Liver (tissue), 2 donors: Measurements from ENCODE around the gene KSR2.

Source experiments
- EGR1 ChIP-seq, 2 donors: IDR thresholded peaks; 2 replicates each; pipeline ENCODE4 v1.6.1; 2016 to 2018; ENCODE audit warnings: antibody characterized with exemption in 2 of 2, low read depth in 2 of 2
- GABPA ChIP-seq, 2 donors: IDR thresholded peaks in 1 of 2; conservative IDR thresholded peaks in 1 of 2; 2 replicates each; pipeline ENCODE4 v1.6.1; 2016; ENCODE audit warnings: antibody characterized with exemption in 2 of 2, mild to moderate bottlenecking in 1 of 2, moderate library complexity in 1 of 2
- HNF4A ChIP-seq, 2 donors: conservative IDR thresholded peaks; 2 replicates each; pipeline ENCODE4 v1.6.1; 2016; ENCODE audit warnings: antibody characterized with exemption in 2 of 2, mild to moderate bottlenecking in 2 of 2
- NR2F2 ChIP-seq: IDR thresholded peaks from 2 replicates; pipeline ENCODE4 v1.6.1; 2016; ENCODE audit warnings: antibody characterized with exemption
- SP1 ChIP-seq: IDR thresholded peaks from 2 replicates; pipeline ENCODE4 v1.6.1; 2018; ENCODE audit warnings: antibody characterized with exemption, mild to moderate bottlenecking
- TF ChIP-seq, protein P1 (sequence below): IDR thresholded peaks from 2 replicates; pipeline ENCODE4 v1.6.1; 2016; ENCODE audit warnings: antibody characterized with exemption
- TF ChIP-seq, protein P2 (sequence below): IDR thresholded peaks from 2 replicates; pipeline ENCODE4 v1.6.1; 2016; ENCODE audit warnings: antibody characterized with exemption
- TF ChIP-seq, protein P3 (sequence below): IDR thresholded peaks from 2 replicates; pipeline ENCODE4 v1.6.1; 2016; ENCODE audit warnings: antibody characterized with exemption, mild to moderate bottlenecking
- donor health status: healthy.

DNA sequence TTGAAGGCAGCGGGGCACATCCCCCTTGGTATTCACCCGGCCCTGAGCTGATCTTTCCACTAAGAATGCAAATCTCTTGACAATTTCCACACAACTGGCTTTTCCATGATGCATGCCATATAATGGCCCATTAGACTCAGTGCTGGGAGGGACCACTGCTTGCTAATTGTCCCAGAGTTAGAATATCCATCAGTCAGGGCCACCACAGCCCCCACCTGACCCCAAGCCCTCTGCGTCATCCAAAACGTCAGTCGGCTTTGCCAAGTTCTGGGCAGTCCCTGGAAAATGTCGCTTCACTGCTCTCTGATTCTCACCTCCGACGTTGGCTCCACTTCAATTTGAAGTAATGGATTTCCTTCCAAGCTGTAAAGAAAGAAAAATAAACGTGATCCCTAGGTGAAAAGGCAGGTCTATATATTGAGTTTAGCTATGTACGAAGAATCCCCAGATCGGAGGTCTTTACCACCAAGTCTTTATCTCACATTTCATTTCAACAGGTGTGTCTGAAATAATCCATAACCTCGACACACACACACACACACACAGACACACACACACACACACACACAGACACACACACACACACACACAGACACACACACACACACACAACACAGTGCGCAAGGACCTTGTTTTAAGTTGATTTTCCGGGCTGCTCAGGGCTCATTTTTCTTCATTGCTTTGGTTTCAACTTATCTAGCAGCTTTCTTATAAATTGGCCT, 441.9 kb downstream of the KSR2 start:
- TF ChIP-seq EGR1 (IDR thresholded peaks at IDR 0.05; ENCODE audit: low read depth in 2 of 2), result no peak
- TF ChIP-seq, protein P1, sequence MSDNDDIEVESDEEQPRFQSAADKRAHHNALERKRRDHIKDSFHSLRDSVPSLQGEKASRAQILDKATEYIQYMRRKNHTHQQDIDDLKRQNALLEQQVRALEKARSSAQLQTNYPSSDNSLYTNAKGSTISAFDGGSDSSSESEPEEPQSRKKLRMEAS, result no peak
- no peak for TF ChIP-seq HNF4A (conservative IDR thresholded peaks at IDR 0.05)
- TF ChIP-seq, protein P2, sequence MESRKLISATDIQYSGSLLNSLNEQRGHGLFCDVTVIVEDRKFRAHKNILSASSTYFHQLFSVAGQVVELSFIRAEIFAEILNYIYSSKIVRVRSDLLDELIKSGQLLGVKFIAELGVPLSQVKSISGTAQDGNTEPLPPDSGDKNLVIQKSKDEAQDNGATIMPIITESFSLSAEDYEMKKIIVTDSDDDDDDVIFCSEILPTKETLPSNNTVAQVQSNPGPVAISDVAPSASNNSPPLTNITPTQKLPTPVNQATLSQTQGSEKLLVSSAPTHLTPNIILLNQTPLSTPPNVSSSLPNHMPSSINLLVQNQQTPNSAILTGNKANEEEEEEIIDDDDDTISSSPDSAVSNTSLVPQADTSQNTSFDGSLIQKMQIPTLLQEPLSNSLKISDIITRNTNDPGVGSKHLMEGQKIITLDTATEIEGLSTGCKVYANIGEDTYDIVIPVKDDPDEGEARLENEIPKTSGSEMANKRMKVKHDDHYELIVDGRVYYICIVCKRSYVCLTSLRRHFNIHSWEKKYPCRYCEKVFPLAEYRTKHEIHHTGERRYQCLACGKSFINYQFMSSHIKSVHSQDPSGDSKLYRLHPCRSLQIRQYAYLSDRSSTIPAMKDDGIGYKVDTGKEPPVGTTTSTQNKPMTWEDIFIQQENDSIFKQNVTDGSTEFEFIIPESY, result no peak
- no peak for TF ChIP-seq NR2F2
- TF ChIP-seq SP1, result no peak
- TF ChIP-seq, protein P3, sequence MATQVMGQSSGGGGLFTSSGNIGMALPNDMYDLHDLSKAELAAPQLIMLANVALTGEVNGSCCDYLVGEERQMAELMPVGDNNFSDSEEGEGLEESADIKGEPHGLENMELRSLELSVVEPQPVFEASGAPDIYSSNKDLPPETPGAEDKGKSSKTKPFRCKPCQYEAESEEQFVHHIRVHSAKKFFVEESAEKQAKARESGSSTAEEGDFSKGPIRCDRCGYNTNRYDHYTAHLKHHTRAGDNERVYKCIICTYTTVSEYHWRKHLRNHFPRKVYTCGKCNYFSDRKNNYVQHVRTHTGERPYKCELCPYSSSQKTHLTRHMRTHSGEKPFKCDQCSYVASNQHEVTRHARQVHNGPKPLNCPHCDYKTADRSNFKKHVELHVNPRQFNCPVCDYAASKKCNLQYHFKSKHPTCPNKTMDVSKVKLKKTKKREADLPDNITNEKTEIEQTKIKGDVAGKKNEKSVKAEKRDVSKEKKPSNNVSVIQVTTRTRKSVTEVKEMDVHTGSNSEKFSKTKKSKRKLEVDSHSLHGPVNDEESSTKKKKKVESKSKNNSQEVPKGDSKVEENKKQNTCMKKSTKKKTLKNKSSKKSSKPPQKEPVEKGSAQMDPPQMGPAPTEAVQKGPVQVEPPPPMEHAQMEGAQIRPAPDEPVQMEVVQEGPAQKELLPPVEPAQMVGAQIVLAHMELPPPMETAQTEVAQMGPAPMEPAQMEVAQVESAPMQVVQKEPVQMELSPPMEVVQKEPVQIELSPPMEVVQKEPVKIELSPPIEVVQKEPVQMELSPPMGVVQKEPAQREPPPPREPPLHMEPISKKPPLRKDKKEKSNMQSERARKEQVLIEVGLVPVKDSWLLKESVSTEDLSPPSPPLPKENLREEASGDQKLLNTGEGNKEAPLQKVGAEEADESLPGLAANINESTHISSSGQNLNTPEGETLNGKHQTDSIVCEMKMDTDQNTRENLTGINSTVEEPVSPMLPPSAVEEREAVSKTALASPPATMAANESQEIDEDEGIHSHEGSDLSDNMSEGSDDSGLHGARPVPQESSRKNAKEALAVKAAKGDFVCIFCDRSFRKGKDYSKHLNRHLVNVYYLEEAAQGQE, result no peak
- no peak for TF ChIP-seq GABPA (IDR thresholded peaks at IDR 0.05 in 1 of 2, conservative IDR thresholded peaks at IDR 0.05 in 1 of 2)
